Measurements from ENCODE around the gene SOX18. TPM values are rescaled to one million over a fixed set of nuclear protein-coding genes. Genes with fewer than 3 reads are reported as not detected.

Gene SOX18
- total RNA-seq, 4 donors from 2014 or later = 2.9 to 6.5 (median 5.6) TPM

GRCh38 chr20:64078934-64079272 lies 29.5 kb upstream of the SOX18 start:
- Histone ChIP-seq H3K27ac (peak overlapping the region; percentile 64 to 72 (median 68)), H3K4me3 (peak overlapping the region; percentile 65 to 88 (median 74)), H3K9me3 (no peaks in the 10 kb centered on the region), H3K36me3 (no peaks in the 10 kb centered on the region), H3K4me1 (peaks cover 13 to 18% of the 10 kb centered on the region in 2 donors), H3K27me3 (peaks cover 0 to 10% (median 6%) of the 10 kb centered on the region in 3 donors)
- no peak for TF ChIP-seq POLR2A (IDR thresholded peaks at IDR 0.05)
- no peak for TF ChIP-seq CTCF (IDR thresholded peaks at IDR 0.05 in 4 of 5, conservative IDR thresholded peaks at IDR 0.05 in 1 of 5)
- in situ Hi-C loops (cut with MboI; ENCODE audit: low sequenced_read_pairs in 4 of 4) (no loop called here), intact Hi-C loops (cut with DNase I; ENCODE audit: low total_unique reads) (no loop called here)
- DNase-seq = no peak
- no peak for ATAC-seq

GRCh38 chr20:64077876-64078551 lies 28.6 kb upstream of the SOX18 start:
- no peaks in the 10 kb centered on the region for H3K36me3 ChIP-seq
- H3K27me3 ChIP-seq = peaks cover 0 to 4% (median 3%) of the 10 kb centered on the region in 3 donors
- in situ Hi-C loops (cut with MboI; ENCODE audit: low sequenced_read_pairs in 4 of 4) (no loop called here), intact Hi-C loops (cut with DNase I; ENCODE audit: low total_unique reads) (no loop called here)
- no peak for TF ChIP-seq POLR2A (IDR thresholded peaks at IDR 0.05)
- TF ChIP-seq CTCF (IDR thresholded peaks at IDR 0.05 in 4 of 5, conservative IDR thresholded peaks at IDR 0.05 in 1 of 5) = no peak
- DNase-seq (no peak), ATAC-seq (no peak)
- peak overlapping the region in 3 of 4 donors; percentile 72 to 88 (median 76) for H3K4me3 ChIP-seq
- H3K4me1 ChIP-seq = peaks cover 9 to 15% of the 10 kb centered on the region in 2 donors
- H3K9me3 ChIP-seq = no peaks in the 10 kb centered on the region
- H3K27ac ChIP-seq = peak overlapping the region in 1 of 4 donors; percentile 70

- Histone ChIP-seq H3K27ac (no peak overlapping the region), H3K9me3 (no peaks in the 10 kb centered on the region), H3K4me1 (peaks cover 9 to 15% of the 10 kb centered on the region in 2 donors), H3K27me3 (peaks cover 0 to 3% (median 0%) of the 10 kb centered on the region in 3 donors), H3K36me3 (no peaks in the 10 kb centered on the region), H3K4me3 (peak overlapping the region in 1 of 4 donors; percentile 76)
- DNase-seq (no peak), ATAC-seq (no peak)
- intact Hi-C loops (cut with DNase I; ENCODE audit: low total_unique reads) = no loop called here
- TF ChIP-seq CTCF (IDR thresholded peaks at IDR 0.05 in 4 of 5, conservative IDR thresholded peaks at IDR 0.05 in 1 of 5) (no peak), POLR2A (IDR thresholded peaks at IDR 0.05) (no peak)
- in situ Hi-C loops (cut with MboI; ENCODE audit: low sequenced_read_pairs in 4 of 4) = no loop called here
Measured at GRCh38 chr20:64077541-64077875, 28.1 kb upstream of the SOX18 start.

GRCh38 chr20:64077094-64077493 lies 27.7 kb upstream of the SOX18 start:
- Histone ChIP-seq H3K27ac (no peak overlapping the region), H3K27me3 (peaks cover 0 to 3% (median 0%) of the 10 kb centered on the region in 3 donors), H3K4me1 (peaks cover 9 to 15% of the 10 kb centered on the region in 2 donors), H3K9me3 (no peaks in the 10 kb centered on the region), H3K4me3 (peak overlapping the region in 1 of 4 donors; percentile 76), H3K36me3 (no peaks in the 10 kb centered on the region)
- intact Hi-C loops (cut with DNase I; ENCODE audit: low total_unique reads) (no loop called here), in situ Hi-C loops (cut with MboI; ENCODE audit: low sequenced_read_pairs in 4 of 4) (no loop called here)
- TF ChIP-seq POLR2A (IDR thresholded peaks at IDR 0.05) (no peak), CTCF (IDR thresholded peaks at IDR 0.05 in 4 of 5, conservative IDR thresholded peaks at IDR 0.05 in 1 of 5) (no peak)
- DNase-seq = no peak
- ATAC-seq = no peak

Data from gastrocnemius medialis (tissue), 4 donors.